HG02798 (cell line): Measurements from ENCODE around the gene RASL11B.

ENCODE experiments used
- ATAC-seq: cut with Tn5 transposase; IDR thresholded peaks from one replicate; pipeline ENCODE4 v1.9.1; 2021; ENCODE audit warnings: mild to moderate bottlenecking; ENCODE audit not compliant: unreplicated experiment, poor library complexity

RASL11B gene

DNA sequence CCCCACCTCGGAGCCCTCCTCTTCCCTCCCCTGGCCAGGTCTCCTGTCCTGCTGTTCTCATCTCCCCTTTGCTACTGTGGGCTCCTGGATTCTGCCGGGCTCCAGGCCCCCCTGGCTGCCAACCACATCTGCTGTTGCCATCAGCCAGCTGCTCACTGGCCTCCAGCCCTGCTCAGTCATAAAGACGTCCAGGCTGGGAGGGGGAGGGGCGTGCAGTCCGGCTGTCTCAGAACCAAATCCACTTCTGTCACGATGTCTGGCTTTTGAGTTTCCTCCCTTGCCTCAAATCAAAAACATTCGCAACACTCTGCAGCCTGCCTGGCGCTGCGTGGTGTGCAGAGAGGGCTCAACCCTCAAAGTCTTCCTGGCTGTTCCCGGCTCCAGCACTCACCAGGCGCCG lies 7.1 kb downstream of the RASL11B start:
- no peak for ATAC-seq

DNA sequence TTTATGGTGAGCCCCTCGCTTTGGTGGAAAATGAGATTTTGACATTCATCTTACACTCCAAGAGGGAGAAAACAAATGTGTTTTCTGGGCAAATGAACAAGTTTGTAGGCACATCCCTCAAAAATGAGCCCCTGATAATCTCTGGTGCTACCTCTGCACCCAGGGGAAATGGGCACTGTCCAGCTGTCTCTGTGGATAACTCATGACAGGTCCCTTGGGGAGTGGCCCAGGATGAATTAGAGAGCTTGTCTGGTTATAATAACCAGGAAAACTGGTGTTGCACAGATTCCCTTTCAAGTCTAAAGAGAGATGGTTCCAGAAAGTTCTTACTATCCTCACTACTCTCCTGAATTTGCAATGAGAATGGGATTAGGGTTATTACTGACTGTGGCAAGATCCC lies 7.5 kb downstream of the RASL11B start:
- ATAC-seq, result no peak

DNA sequence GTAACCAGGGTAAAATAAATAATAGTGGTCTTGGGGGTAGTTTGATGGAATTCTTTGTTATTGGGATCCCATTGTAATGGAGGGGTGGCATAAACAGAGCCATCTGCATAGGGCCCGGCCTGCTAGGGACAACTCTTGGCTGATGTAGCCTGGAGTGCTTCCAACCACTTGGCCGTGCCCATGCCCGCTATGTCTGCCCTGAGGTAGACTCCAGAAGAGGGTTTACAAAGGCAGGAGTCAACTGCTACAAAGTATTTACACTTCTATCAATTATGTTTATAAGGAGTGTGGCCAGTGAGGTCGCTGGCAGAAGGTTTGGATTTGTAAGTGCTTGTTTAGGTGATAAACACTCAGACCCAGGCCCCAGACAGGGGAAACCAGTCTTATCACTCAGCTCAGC lies 8.1 kb downstream of the RASL11B start:
- no peak for ATAC-seq

DNA sequence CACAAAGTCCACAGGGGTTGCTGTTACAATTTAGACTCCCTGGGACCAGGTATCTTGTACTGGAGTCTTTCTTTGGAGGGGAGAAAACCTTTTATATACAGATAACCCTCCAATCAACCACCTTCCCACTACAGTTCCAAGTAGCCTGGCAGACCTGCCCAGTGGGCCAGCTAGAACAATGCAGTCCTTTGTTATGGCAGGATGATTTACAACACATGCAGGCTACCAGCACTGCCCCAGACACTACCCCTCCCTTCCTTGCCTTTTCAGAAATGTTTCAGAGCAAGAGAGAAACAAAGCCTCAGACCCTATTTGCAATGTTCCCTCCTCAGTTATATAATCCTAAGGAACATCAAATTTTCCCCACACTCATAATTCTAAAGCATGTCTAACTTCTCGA lies 11.1 kb downstream of the RASL11B start:
- no peak for ATAC-seq

DNA sequence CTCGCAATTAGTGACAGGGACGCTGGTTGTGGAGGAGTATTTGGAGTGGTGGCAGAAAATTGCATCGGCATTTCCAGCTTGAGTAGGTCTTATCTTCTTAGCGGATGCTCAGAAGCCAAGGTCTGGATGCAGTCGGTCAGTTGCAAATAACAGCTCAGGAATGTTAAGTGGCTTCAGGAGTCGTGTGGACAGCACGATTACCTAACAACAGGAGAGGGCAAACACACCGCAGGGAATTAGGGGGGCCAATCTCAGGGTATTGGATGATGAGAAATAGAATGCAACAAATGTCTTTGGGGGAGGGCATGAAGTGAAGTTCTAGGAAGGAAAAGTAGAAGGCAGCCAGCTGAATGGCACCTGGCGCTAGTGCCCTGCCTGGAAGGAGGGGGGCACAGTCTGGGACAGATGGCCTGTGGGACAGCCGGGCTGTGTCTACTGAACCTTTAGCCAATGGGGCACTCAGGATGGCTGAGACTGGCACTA lies 11.8 kb downstream of the RASL11B start:
- no peak for ATAC-seq

DNA sequence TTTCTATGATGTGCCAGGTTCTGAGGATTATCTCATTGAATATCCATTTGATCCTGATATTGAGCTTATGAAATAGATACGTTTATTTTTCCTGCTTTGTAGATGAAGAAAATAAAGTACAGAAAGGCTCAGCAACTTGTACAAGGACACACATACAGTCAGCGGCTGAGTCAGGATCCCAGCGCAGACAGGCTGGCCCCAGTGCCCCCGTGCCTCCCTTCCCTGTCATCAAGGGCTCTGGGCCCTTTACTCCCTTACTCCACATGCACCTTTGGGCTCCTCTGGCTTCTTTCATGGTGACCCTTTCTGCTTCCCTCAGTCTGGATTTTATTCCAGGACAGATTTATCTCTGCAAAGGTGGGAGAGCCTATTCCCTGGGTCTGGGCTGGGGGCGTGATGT lies 12.8 kb downstream of the RASL11B start:
- ATAC-seq, result no peak

DNA sequence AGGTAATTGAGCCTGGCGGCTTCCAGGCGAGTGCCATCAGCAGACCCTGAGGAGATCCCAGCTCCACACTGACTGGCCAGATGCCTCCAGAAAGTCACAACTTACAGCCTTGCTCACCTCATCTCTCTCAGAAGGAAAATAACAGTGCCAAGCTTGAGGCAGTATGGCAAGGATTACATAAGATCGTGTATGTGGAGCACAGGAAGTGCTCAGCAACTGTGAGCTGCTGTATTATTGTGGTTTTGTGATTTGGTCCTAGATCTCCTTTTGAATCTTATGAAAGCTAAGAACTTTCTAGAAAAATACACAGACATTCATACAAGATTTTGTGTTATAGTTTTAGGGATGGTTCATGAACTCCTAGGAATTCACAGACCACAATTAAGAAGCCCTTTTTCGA lies 14.0 kb downstream of the RASL11B start:
- ATAC-seq, result no peak

DNA sequence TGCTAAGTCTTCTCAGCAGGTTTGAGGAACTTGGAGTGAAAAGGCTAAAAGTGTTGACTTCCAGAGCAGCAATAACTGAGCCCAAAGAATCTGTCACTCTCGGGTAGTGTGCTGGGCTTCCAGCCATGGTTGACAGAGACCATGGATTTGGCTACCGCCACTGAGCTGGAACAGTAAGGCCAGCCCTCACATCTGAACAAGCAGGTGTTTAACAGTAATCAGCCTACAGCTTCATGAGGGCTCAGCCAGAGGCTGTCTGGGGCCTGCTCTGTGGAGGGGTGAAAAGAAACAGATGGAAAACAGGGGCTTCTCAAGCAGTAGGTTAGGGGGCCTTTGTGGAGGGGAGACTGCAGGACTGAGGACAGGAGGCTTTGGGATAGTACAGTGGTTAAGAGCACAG lies 14.9 kb downstream of the RASL11B start:
- no peak for ATAC-seq

DNA sequence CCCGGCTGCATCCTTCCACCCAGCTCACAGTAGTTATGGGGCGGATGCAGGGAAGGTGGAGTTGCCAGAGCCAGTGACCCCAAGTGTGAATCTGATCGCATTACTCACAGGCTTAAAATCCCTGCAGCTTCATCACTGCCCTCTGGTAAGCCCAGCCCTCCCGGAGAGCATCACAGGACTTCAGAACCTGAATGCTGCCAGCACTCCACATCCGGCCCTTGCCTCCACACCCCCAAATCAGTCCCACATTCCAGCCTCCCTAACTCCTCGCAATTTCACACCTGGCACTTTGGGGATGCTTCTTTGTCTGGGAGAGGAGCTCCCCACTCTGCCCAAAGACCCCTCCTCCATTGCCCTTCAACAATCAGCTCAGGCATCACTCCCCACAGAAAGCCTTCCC lies 15.6 kb downstream of the RASL11B start:
- no peak for ATAC-seq

DNA sequence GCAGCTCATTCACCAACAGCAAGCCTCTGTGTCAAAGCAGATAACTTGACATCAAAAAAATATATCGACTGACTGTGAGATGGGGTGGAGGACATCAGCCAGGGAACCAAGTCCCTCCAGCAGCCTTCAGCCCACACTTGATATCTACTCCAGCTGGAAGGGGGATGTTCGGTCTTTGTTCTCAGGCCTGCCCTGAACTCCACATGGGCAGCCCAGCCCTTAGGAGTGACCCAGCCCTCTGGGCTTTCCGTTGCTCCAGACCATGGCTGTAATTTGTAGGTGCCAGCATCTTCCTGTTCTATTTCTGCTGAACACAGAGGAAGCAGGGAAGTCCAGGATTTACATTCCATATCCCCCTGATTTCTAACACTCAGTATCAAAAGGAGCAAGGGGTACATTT lies 17.4 kb downstream of the RASL11B start:
- ATAC-seq, result no peak

DNA sequence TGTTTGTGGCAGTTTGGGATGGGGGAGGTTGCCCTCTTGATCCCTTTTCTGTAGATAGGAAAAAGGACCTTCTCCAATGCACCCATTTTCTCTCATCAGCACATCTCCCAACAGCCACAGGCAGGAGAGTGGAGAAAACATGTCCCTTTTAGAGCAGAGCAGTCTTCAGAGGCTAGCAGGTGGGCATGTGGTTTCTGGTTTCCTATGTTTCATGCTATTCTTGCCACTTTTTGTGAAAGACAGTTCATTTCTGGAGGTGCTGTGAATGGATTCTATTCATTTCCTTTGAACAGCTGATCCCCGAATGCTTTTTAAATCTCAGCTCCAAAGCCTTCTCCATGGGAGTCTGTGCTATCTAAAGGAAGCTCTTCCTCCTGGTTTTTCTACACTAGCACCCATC lies 18.9 kb downstream of the RASL11B start:
- no peak for ATAC-seq

DNA sequence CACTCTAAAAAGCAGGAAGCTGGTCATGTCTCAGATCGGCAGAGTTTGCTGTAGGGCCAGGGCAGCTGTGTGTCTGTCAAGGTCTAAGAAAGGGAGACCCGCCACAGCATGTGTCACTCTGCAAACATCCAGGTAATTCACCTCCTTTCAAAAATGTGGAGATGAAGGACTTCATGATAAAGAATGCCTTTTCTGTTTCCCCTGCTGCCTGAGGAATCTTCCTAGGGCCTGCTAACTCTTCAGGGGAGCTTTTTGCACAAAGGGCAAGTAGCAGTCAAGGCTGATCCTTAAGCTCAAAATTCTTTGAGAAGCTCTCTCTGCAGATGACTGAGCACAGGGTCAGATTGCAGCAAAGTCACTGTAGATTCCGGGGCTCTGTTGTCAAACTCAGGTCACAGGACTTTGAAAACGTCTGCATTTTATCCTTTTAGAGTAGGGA lies 21.1 kb downstream of the RASL11B start:
- ATAC-seq, result no peak

DNA sequence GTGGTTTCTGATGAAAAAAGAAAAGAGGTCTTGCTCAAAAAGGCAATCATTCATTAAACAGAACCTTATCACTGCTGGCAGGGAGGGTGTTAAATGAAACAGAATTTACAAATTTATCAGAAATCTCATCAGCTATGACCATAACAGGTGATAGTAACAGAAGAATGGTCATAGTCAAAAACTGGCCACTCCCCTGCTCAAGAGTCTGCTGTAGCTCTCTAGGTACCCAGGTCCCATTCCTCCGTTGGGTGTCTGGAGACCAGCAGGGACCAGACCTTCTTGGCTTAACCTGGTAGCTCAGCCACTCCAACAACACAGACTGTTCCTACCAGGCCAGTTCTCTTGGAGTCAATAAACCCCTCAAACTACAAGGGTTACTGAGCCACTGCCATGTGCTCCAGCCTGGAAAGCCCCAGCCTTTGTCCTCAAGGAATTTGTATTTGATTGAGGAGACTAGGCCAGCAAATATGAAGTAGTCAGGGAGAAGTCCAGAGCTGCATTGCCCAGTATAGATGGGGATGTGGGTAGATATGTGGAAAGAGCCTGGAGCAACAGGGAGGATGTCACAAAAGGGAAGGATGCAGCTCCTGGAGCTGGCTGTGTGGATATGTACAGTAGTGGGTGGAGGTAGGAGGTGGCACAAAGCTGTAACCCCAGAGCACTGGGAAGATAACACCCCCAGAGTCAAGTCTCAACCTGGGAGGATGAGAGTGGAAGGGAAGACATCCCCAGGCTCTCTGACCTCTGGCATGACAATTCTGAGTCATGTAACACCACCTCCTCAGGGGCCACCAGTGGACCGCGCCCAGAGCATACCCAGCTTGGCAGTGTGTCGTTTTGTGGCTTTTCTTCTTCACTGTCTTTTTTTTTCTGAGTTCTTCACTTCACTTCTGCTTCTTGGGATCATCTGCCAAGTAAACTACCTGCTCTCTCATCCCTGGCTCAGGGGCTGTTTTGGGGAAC lies 21.9 kb downstream of the RASL11B start:
- ATAC-seq, result no peak

DNA sequence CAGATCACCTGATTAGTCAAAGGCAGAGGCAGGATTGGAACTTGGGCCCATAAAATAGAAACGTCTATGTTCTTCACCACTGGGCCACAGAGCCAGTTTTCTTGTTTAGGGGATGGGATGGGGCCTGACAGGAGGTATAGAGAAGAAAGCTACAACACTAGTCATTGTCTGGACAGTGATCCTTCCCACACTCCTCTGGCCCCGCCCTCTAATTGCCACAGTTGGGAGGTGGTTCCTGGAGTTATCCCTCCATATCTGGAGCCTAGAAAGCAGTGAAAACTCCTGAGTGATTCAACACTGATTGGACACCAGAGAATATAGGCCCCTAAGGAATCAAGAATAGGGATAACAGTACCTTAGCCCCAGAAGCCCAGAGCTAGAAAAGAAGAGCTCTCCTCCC lies 22.9 kb downstream of the RASL11B start:
- ATAC-seq, result no peak

DNA sequence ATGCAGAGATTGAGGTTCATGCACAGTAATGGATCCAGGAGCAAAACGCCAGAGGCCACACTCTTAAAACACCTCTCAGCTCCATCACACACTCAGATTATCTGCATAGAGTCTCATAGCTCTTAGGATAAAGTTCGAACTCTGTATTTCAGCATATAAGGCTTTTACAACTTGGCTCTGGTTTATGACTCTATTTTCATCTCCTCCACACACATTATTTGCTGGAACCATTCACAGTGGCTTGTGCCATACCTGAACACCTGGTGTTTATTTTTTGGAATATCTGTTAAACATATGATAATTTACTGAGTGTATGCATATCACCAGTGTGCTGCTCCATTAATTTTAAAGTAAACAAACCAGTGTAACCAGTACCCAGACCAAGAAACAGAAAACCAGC lies 27.2 kb downstream of the RASL11B start:
- no peak for ATAC-seq

DNA sequence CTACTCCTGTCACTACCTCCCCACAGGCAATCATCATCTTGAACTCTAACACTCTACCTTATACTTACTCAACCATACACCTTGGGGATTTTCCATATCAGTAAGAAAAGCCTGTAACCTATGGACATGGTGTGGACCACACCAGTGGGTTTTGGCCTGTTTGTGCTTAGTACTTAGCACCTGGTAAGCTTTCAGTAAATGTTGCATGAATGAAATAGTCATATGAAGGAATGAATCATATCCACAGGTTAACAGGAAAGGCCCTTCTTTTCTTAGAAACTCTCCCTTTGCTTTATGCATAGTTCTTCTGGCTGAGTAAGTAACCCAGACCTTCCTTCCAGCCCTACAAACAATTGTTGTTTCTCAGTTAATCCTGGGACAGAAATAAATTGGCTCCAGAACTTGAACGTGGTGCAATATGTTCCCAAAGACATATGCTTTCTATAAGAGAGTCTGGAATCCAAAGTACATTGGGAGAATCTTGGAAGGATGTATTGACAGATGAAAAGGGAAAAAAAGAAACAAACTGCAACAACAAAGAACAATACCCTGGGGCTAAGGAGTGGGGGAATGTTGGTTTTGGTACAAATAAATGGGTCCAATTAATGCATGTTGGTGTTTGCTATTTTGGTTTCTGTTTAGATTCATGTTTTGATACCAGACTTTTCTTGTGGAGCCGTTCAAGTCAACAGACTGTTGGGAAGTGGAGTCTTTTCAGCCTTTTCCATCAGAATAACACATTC lies 27.8 kb downstream of the RASL11B start:
- no peak for ATAC-seq

DNA sequence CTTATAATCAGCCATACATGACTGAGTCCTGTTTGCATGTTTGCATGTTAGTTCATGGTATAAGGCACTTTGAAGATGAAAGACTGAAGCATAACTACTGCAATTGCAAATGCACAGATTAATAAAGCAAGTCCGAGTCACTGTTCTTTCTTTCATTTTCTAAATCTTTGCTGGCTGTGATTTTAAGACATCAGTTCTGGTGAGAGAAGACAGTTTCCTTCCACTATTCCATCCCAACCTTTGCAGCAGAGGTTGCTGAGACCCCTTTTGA lies 28.3 kb downstream of the RASL11B start:
- no peak for ATAC-seq

DNA sequence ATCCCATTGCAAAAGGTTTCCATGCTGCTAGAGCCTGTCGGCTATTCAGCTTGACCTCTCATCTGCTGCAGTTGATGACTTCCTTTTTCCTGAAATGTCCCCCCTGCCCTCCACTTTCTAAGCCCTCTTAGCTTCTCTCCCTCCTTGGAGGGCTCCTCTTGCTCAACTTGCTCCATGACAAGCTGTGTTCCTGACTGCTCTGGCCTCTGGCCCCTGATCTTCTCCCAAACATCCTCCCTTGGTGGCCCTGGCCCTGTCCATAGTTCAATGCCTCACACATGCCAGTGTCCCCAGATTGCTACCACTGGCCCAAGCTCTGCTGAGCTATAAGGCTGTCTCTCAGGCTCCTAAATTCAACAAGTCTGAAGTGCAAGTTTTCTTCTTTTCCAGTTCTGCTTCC lies 29.6 kb downstream of the RASL11B start:
- ATAC-seq, result no peak

DNA sequence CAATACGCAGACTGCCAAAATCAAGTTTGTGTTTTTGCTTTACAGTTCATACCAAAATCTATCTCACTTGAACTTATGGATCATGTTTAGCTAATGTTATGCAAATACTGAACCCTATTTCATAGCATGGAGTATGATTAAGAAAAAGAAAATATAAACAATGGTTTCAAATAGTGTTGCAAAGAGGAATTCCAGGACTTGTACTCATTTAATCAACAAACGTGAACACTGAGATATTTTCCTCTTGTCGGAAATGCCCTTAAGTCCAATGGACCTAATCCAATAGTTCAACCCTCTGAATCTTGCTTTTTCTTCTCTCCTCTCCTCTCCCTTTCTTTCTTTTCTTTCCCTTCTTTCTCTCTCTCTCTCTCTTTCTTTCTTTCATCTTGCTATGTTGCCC lies 30.8 kb downstream of the RASL11B start:
- no peak for ATAC-seq

DNA sequence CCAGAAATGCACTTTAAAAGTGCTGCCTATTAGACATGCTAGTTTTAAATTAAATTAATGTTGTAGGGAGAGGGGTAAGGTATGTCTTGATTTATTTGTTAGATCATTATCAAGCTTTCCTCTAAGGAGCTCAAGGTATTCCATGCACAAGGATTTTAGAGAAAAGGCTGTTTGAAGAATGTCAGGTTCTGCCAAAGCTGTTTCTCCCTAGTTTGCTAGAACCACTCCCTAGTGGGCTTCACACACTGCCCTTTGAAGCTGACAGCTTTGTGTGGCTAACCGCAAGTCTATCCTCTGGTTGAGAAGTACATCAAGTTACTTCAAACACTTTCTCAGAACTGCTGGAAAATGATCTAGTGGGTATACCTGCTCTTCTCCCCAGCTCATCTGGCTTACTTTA lies 32.3 kb downstream of the RASL11B start:
- no peak for ATAC-seq

DNA sequence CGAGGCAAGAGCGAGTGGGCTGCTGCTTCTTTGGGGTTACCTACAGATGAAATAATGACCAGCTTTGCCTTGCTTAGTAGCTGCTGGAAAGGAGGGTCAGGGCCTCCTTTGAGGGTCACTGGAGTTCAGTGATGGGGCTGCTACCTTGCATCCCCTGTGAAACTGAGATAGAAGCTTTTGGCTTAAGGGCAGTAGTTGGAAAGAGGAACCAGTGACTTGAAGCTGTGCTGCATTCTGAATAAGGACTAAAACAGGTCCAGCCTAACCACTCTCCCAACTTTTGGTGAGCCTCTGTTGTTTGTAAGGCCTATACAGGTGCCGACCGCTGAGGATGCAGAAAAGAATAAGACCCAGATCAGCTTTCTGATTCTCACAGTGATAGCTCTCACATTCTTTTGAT lies 41.2 kb downstream of the RASL11B start:
- no peak for ATAC-seq

DNA sequence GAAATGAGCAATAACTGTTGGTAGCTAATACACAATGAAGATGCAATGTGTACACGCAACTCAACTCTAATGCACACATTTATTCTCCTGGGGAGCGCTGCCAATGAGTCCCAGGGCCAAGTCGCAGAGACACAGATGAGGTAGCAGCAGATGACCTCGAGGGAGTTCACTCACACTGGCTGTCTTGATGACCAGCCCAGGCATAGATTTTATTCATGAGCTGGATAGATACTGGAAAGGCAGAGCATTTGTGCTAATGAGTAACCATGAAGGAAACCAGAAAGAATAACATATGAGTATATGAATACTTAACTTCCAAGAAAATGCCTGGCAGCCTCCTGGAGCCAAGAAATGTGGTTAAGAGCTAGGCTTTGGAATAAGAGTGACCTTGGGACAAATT lies 42.3 kb downstream of the RASL11B start:
- ATAC-seq, result no peak
